NCI-H1436 treated with DMSO at 0.1 percent for 48 hours (cell line): ENCODE measurements around the gene NEIL1.
"Not testable (repeated sequence)": the region's sequence is repeated elsewhere in the genome, so short reads cannot be mapped to it uniquely, and the experiment has no call there.

ENCODE experiments used
- DNase-seq: peaks from one replicate; lab custom pipeline; 2025; lab: John Stamatoyannopoulos, UW

NEIL1 gene

GRCh38 chr15:75333654-75334419 is 13.0 kb upstream of the NEIL1 start:
- DNase-seq, result not testable (repeated sequence)

GRCh38 chr15:75335313-75335704 is 11.5 kb upstream of the NEIL1 start:
- no peak for DNase-seq

DNA sequence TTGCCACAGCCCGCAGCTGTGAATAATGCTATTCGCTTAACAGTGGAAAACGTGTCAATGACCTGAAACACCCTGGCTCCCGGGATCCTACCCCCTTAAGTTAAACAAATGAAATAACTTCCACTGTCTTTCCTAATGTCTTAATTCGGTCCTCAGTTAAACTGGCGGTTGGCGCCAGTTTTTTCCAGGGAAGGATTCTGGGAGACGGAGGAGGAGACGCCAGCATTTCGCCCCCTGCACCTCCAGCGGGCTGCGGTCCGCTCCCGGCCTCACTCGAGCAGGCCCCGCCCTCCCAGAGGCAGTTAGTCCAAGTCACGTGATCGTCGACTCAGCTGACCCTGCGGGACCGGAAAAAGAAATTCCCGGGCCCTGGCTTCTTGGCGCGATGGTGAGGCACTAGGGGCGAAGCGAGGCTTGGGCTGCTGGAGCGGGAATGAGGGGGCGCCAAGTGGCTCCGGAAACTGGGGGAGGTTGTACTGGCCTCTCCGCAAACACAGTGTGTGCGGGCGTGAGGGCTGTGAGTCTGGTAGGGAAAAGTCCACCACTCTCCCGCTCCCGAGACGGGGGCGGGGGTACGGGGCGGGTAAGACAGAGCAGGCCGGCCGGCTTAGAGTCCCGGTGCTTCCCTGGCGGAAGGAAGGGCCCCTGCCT is 11.0 kb upstream of the NEIL1 start, which contains the start of gene COMMD4:
TSS of gene COMMD4 (plus strand) at position 359 of the 651 bp plus-strand sequence. CDS start at position 386, 27 bp downstream.
- no peak for DNase-seq

DNA sequence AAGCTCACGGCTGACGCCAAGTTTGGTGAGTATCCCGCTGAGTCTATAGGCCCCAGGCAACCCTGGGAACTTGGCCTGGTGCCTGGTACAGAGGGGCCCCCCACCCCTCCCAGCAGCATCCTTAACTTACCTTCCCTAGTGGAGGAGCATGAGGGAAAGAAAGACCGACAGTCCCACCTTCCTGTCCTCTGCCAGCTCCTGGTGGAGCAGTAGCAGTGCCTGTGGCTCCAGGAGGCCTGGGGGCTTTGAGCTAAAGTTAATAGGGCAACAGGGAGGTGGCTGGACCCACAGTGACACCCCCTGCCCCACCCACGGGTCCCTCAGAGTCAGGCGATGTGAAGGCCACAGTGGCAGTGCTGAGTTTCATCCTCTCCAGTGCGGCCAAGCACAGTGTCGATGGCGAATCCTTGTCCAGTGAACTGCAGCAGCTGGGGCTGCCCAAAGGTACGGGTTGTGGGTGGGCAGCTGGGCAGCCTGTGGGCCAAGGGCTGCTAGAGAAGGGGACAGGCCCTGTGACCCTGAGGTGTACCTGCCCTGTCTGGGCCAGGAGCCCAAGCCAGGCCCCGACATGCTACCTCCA is 8.1 kb upstream of the NEIL1 start:
- no peak for DNase-seq

DNA sequence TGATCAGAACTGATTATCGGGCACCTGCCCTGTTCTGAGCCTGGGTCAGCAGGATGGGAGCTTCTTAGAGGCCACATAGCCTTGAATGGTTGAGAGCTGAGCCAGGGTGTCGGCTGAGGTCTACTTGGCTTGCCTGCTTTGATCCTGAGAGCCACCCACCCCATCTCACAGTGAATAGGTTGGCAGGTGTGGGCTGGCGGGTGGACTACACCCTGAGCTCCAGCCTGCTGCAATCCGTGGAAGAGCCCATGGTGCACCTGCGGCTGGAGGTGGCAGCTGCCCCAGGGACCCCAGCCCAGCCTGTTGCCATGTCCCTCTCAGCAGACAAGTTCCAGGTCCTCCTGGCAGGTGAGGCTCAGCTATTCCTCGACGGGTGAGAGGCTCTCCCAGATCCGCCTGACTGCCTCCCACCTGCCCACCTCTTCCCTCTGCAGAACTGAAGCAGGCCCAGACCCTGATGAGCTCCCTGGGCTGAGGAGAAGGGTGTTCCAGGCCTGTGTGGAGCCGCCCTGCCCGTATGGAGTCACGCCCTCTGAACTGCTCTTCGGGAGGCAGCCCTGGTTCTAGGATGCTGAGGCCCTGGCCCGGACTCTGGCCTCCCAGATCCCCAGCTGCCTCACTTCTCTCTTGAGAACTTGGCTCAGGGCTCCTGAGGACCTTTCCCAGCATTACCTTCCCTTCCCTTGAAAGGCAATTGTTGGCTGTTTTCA is 7.2 kb upstream of the NEIL1 start:
- no peak for DNase-seq

GRCh38 chr15:75342221-75342620 is 4.6 kb upstream of the NEIL1 start:
- no peak for DNase-seq

DNA sequence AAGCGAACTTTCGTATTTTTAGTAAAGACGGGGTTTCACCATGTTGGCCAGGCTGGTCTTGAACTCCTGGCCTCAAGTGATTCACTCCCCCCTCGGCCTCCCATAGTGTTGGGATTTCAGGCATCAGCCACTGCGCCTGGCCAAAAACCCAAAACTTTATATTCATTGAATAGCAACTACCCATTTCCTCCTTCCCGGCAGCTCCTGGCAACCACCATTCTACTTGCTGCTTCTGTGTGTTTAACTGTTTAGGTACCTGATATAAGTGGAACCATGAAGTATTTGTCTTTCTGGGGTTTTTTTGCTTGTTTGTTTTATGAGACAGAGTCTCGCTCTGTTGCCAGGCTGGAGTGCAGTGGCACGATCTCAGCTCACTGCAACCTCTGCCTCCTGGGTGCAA is 2.9 kb upstream of the NEIL1 start:
- not testable (repeated sequence) for DNase-seq

GRCh38 chr15:75347222-75348033 is 589 bp downstream of the NEIL1 start:
- no peak for DNase-seq

- DNase-seq, result no peak
Observed at GRCh38 chr15:75348034-75348561, 1.3 kb downstream of the NEIL1 start.

DNA sequence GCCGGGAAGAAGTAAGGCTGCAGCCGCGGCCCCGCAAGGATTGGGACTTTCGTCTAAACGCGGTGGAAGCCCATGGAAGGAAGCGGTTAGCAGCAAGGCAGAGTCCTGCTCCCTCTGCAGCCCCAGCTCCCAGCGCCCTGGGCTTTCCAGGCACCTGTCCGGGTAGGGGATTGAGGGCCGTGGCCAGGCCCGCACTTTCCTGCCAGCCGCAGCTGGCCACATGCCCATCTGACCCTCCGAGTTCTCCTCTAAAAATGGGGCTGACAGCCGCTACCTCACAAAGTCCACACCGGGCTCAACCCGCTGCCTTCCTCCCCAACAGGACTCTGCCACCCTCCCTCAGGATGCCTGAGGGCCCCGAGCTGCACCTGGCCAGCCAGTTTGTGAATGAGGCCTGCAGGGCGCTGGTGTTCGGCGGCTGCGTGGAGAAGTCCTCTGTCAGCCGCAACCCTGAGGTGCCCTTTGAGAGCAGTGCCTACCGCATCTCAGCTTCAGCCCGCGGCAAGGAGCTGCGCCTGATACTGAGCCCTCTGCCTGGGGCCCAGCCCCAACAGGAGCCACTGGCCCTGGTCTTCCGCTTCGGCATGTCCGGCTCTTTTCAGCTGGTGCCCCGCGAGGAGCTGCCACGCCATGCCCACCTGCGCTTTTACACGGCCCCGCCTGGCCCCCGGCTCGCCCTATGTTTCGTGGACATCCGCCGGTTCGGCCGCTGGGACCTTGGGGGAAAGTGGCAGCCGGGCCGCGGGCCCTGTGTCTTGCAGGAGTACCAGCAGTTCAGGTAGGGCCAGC is 1.9 kb downstream of the NEIL1 start:
- DNase-seq, result no peak

DNA sequence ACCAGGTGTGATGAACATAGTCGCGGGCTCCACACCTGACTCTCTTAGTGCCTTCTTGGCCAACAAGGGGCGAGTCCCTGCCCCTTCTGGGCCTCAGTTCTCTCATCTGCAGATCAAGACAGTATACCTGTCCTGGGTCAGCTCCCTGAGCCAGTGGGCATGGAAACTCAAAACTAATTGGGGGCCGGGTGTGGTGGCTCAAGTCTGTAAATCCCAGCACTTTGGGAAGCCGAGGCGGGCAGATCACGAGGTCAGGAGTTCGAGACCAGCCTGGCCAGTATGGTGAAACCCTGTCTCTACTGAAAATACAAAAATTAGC is 2.5 kb downstream of the NEIL1 start:
- DNase-seq, result not testable (repeated sequence)

- no peak for DNase-seq
Observed at GRCh38 chr15:75349851-75350588, 3.2 kb downstream of the NEIL1 start.

DNA sequence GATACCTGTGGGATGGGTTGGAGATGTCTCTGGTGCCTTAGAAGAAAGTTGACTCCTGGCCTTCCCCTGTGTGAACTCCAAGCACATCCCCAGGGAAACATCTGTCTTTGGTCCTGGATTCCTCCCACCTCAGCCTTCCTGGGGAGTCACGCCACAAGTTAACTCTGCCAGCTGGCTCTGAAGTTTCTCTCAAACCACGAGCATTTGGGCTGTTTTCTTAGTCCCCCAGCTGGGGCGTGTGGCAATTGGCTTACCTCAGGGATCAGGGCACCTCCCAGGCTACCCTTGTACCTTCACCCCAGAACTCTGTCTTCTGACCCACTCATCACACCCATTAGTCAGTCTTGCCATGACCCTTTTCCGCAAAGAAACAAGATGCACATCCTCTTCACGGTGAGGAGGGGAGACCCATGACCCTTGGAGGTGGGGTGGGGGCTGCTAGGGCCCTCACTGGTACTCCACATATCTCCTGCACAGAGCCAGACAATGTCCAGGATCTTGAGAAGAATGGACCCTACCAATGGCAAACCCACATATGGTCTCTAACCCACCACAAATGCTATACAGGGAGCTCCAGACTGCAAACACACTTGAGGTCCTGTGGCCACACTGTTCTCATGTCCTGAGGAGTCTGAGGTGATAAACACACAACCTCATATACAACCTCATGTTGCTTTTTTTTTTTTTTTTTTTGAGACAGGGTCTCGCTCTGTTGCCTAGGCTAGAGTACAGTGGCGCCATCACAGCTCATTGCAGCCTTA is 3.9 kb downstream of the NEIL1 start:
- DNase-seq, result no peak

- no peak for DNase-seq
Observed at GRCh38 chr15:75352186-75353080, 5.6 kb downstream of the NEIL1 start.

- DNase-seq, result no peak
Observed at GRCh38 chr15:75353604-75354003, 6.8 kb downstream of the NEIL1 start.

- no peak for DNase-seq
Observed at GRCh38 chr15:75354454-75354853, 7.6 kb downstream of the NEIL1 start.

- DNase-seq, result no peak
Observed at GRCh38 chr15:75355369-75355768, 8.5 kb downstream of the NEIL1 start.

GRCh38 chr15:75356006-75356405 is 9.2 kb downstream of the NEIL1 start:
- no peak for DNase-seq
